IMR-90 (cell line): ENCODE data around the gene TLR1. TPM values are rescaled to one million over a fixed set of nuclear protein-coding genes. Genes with fewer than 3 reads are reported as not detected.

ENCODE experiments used
- ATAC-seq: fragments of 200-7000 bp; cut with Tn5 transposase; 2 replicates; pipeline ENCODE4 v1.9.1; 2020; ENCODE audit warnings: low read depth, mild to moderate bottlenecking, moderate library complexity
- Bru-seq: library from RNA; stranded (reverse); fragments of 400-500 nt; gene quantifications from one replicate; lab custom pipeline; 2021; lab: Mats Ljungman, UMichigan
- BruChase-seq, 2 experiments: library from RNA; stranded (reverse); fragments of 400-500 nt; gene quantifications; one replicate each; lab custom pipeline; 2021; lab: Mats Ljungman, UMichigan
- BruUV-seq: library from RNA; stranded (reverse); fragments of 400-500 nt; replicated peaks from 2 replicates; lab custom pipeline; 2021; lab: Mats Ljungman, UMichigan
- CTCF ChIA-PET: fragments of 300-600 bp; formaldehyde crosslinking; extraction: SDS; loops from one replicate; lab custom pipeline; 2021; ENCODE audit warnings: antibody characterized with exemption; lab: Yijun Ruan, JAX
- POLR2A ChIA-PET: fragments of 300-600 bp; sonication (Branson Sonifier 250); formaldehyde crosslinking; loops from one replicate; lab custom pipeline; 2022; ENCODE audit warnings: antibody characterized with exemption; ENCODE audit not compliant: unreplicated experiment; lab: Charles Lee
- DNase-seq: peaks from one replicate; pipeline ENCODE4 v3.0.0; 2013
- H2AFZ ChIP-seq: replicated peaks from 2 replicates; pipeline ENCODE3; 2013; ENCODE audit warnings: low read length, mild to moderate bottlenecking; ENCODE audit not compliant: poor library complexity
- H2AK5ac ChIP-seq: 2 replicates; pipeline ENCODE4 v1.6.1; 2013; ENCODE audit warnings: low read depth, low read length, inconsistent platforms
- H2AK9ac ChIP-seq: replicated peaks from 2 replicates; pipeline ENCODE3; 2013; ENCODE audit warnings: mild to moderate bottlenecking, low read depth, low read length, moderate library complexity; ENCODE audit not compliant: poor library complexity
- H2BK120ac ChIP-seq: 2 replicates; pipeline ENCODE4 v1.6.1; 2013; ENCODE audit warnings: low read depth, low read length, inconsistent platforms
- H2BK15ac ChIP-seq: 3 replicates; pipeline ENCODE4 v1.6.1; 2013; ENCODE audit warnings: low read depth, low read length, inconsistent platforms
- H2BK20ac ChIP-seq: 2 replicates; pipeline ENCODE4 v1.6.1; 2013; ENCODE audit warnings: low read depth, mild to moderate bottlenecking, inconsistent platforms, low read length, moderate library complexity
- H2BK5ac ChIP-seq: 2 replicates; pipeline ENCODE4 v1.6.1; 2013; ENCODE audit warnings: mild to moderate bottlenecking, low read depth, low read length, inconsistent platforms; ENCODE audit not compliant: poor library complexity, severe bottlenecking
- H3K14ac ChIP-seq: replicated peaks from 2 replicates; pipeline ENCODE4 v1.6.1; 2013; ENCODE audit warnings: low read depth, low read length, inconsistent platforms
- H3K18ac ChIP-seq: 2 replicates; pipeline ENCODE4 v1.6.1; 2013; ENCODE audit warnings: low read depth, low read length, control low read depth
- H3K23ac ChIP-seq: 2 replicates; pipeline ENCODE4 v1.6.1; 2013; ENCODE audit warnings: low read depth, low read length, inconsistent platforms
- H3K27ac ChIP-seq: 2 replicates; pipeline ENCODE4 v1.5.1; 2013; ENCODE audit warnings: mild to moderate bottlenecking, control low read depth, low read length; ENCODE audit not compliant: insufficient read depth
- H3K27me3 ChIP-seq: 2 replicates; pipeline ENCODE4 v1.6.1; 2013; ENCODE audit warnings: low read length; ENCODE audit not compliant: control insufficient read depth, insufficient read depth
- H3K36me3 ChIP-seq: 2 replicates; pipeline ENCODE4 v1.6.1; 2013; ENCODE audit warnings: low read length, mixed read lengths; ENCODE audit not compliant: control insufficient read depth, insufficient read depth
- H3K4ac ChIP-seq: 2 replicates; pipeline ENCODE4 v1.6.1; 2013; ENCODE audit warnings: low read depth, low read length, inconsistent platforms
- H3K4me1 ChIP-seq: 2 replicates; pipeline ENCODE4 v1.6.1; 2013; ENCODE audit warnings: low read length, mixed read lengths; ENCODE audit not compliant: control insufficient read depth, insufficient read depth
- H3K4me2 ChIP-seq: 2 replicates; pipeline ENCODE4 v1.6.1; 2013; ENCODE audit warnings: low read depth, mild to moderate bottlenecking, control low read depth, low read length, moderate library complexity
- H3K4me3 ChIP-seq: 2 replicates; pipeline ENCODE4 v1.5.1; 2013; ENCODE audit warnings: low read depth, mild to moderate bottlenecking, control low read depth, low read length, moderate library complexity; ENCODE audit not compliant: insufficient read depth
- H3K56ac ChIP-seq: 2 replicates; pipeline ENCODE4 v1.6.1; 2013; ENCODE audit warnings: low read length, inconsistent platforms; ENCODE audit not compliant: insufficient read depth; ENCODE audit errors: extremely low read depth
- H3K79me1 ChIP-seq, 2 experiments: 2 replicates each; pipeline ENCODE4 v1.6.1; 2013; ENCODE audit warnings: low read length in 2 of 2, inconsistent platforms in 1 of 2, low read depth in 1 of 2
- H3K9ac ChIP-seq: 2 replicates; pipeline ENCODE4 v1.6.1; 2013; ENCODE audit warnings: low read depth, low read length, control low read depth
- H3K9me1 ChIP-seq: 2 replicates; pipeline ENCODE4 v1.6.1; 2013; ENCODE audit warnings: low read length, inconsistent platforms; ENCODE audit not compliant: insufficient read depth
- H3K9me3 ChIP-seq: 2 replicates; pipeline ENCODE4 v1.6.1; 2013; ENCODE audit warnings: low read length; ENCODE audit not compliant: control insufficient read depth, insufficient read depth
- H4K20me1 ChIP-seq: 2 replicates; pipeline ENCODE4 v1.6.1; 2013; ENCODE audit warnings: low read length, inconsistent platforms; ENCODE audit not compliant: insufficient read depth
- H4K5ac ChIP-seq: 2 replicates; pipeline ENCODE4 v1.6.1; 2013; ENCODE audit warnings: mild to moderate bottlenecking, low read depth, low read length, control low read depth
- H4K8ac ChIP-seq, 2 experiments: 2 replicates each; pipeline ENCODE4 v1.6.1; 2013; ENCODE audit warnings: low read depth in 2 of 2, low read length in 2 of 2, control low read depth in 1 of 2, inconsistent platforms in 1 of 2
- H4K91ac ChIP-seq: 2 replicates; pipeline ENCODE4 v1.6.1; 2013; ENCODE audit warnings: low read depth, low read length, inconsistent platforms; ENCODE audit not compliant: insufficient read depth
- MAZ ChIP-seq: IDR thresholded peaks from 2 replicates; pipeline ENCODE4 v1.6.1; 2012; ENCODE audit warnings: low read depth, mild to moderate bottlenecking, low read length, improper control_type of control experiment, moderate library complexity, borderline replicate concordance
- MXI1 ChIP-seq: IDR thresholded peaks from 2 replicates; pipeline ENCODE4 v1.6.1; 2012; ENCODE audit warnings: low read depth, mild to moderate bottlenecking, low read length, moderate library complexity, borderline replicate concordance
- RAD21 ChIP-seq: IDR thresholded peaks from 2 replicates; pipeline ENCODE4 v1.6.1; 2012; ENCODE audit warnings: low read length, improper control_type of control experiment
- SMC3 ChIP-seq: fragments of 150-350 bp; IDR thresholded peaks from 2 replicates; pipeline ENCODE4 v1.6.1; 2016; ENCODE audit warnings: low read depth, mild to moderate bottlenecking, antibody characterized with exemption, low read length, moderate library complexity
- WGBS, 2 experiments: methylation state at CpG; one replicate each; pipeline versions ENCODE4 v1.1.5 to v1.1.7; 2013; ENCODE audit warnings: missing lambda C conversion rate in 2 of 2; ENCODE audit not compliant: insufficient read length in 1 of 2; ENCODE audit errors: extremely low coverage in 2 of 2; 5-methylcytosine and 5-hydroxymethylcytosine counted together
- dilution Hi-C: fragments of 300-500 bp; cut with HindIII; formaldehyde crosslinking; loops from one replicate; pipeline ENCODE4 v1.14.3; 2018; ENCODE audit warnings: low sequenced_read_pairs; ENCODE audit not compliant: unreplicated experiment
- in situ Hi-C: fragments of 300-500 bp; cut with MboI; formaldehyde crosslinking; loops from 3 replicates; pipeline ENCODE4 v1.14.3; 2019; ENCODE audit warnings: low sequenced_read_pairs, inconsistent platforms, mixed read lengths
- intact Hi-C: fragments of 100-400 bp; cut with micrococcal nuclease; formaldehyde crosslinking; loops from 2 replicates; pipeline ENCODE4 v1.10.0; 2022
- long read RNA-seq: library from polyadenylated mRNA; unstranded; transcript quantifications from one replicate; pipeline ENCODE4 v2.0.0, GENCODE V29; 2021; ENCODE audit not compliant: unreplicated experiment
- polyA plus RNA-seq, 3 experiments: library from polyadenylated mRNA; depleted of rRNA; stranded (reverse); fragments of >200 nt; gene quantifications; 2 replicates each; pipeline ENCODE4 v1.2.3, GENCODE V29; 2012; ENCODE audit warnings: low replicate concordance in 1 of 3
- total RNA-seq: library from RNA; depleted of rRNA; stranded (reverse); fragments of >200 nt; gene quantifications from 2 replicates; pipeline ENCODE4 v1.2.3, GENCODE V29; 2012; rRNA removed
- TF ChIP-seq, protein P1 (sequence below): conservative IDR thresholded peaks from 2 replicates; pipeline ENCODE4 v1.5.1; 2012; ENCODE audit warnings: mild to moderate bottlenecking, low read depth, low read length, improper control_type of control experiment

Gene TLR1
- total RNA-seq (1.1 TPM in 2 replicates), polyA plus RNA-seq (2012; rRNA removed) (0.17 and 0.24 TPM in 2 replicates), Bru-seq, nascent RNA (percentile 31 among the genes with signal in this experiment), BruChase-seq, experiment 1, labeled RNA remaining after a 6-hour chase (percentile 34 among the genes with signal in this experiment), BruChase-seq, experiment 2, labeled RNA remaining after a 2-hour chase (percentile 45 among the genes with signal in this experiment)
- polyA plus RNA-seq (2012; cell fraction: cytosol; rRNA removed): 0.11 TPM in 2 replicates
- 0.11 and 1.4 TPM in 2 replicates for polyA plus RNA-seq (2012; cell fraction: nucleus; rRNA removed; ENCODE audit: low replicate concordance)
- long read RNA-seq, partial matches to known transcripts: 0 of 3 reads
- long read RNA-seq, other reads (novel, unspliced or antisense): 3 of 3 reads

DNA sequence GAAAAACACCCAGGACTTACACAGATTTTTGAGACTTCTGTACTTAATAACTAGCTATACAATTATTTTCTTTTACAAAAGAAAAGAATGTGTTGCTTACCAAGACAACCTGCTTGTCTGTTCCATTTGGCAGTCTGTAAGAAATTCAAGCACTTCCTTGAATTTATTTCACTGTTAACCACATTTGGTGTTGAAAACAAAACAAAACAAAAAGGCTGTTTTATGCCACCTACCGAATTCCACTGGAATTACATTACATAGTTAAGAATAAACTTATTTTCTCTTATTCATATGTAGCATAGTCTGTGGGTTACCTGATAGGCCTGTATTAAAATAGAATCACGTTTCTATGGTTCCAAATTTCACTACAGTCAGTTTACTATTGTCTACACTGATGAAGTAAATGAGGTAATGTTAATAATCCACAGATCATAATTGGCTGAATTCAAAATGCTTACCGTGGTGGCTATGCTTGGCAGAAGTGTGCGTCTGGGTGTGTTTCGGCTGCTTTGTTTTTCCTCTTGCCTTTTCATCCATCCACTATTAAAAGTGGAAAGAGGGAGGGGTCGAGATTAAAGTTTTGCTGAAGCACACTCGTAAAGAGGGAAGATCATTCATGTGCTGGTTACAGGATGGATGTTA lies at the start of gene TLR1:
TSS of gene TLR1 (minus strand) at position 138 of the 642 bp plus-strand sequence. CDS start 5,960 bp downstream, outside the sequence.
- no peak within 1 kb of the TSS for H4K5ac ChIP-seq
- WGBS, 2 experiments: no CpG with 5 or more reads among the region's 7 CpGs
- intact Hi-C loops (loop anchor here (5.0 kb wide), 1 partner anchor 37 kb away; no protein-coding TSS in a partner anchor), in situ Hi-C loops (no loop called here), dilution Hi-C loops (no loop called here)
- no peak within 1 kb of the TSS for H2BK20ac ChIP-seq
- no peak within 1 kb of the TSS for H3K4me3 ChIP-seq
- no peaks in the 10 kb centered on the region; the same call in 1 of the 2 replicates for H3K27me3 ChIP-seq
- H2AK5ac ChIP-seq: no peak within 1 kb of the TSS
- H3K4me1 ChIP-seq: no peaks in the 10 kb centered on the region
- H2BK15ac ChIP-seq: no peak within 1 kb of the TSS
- peak within 1 kb of the TSS; percentile 59; the same call in 1 of the 2 replicates for H3K18ac ChIP-seq
- no peak within 1 kb of the TSS for H4K91ac ChIP-seq
- no peak within 1 kb of the TSS; the same call in 1 of the 2 replicates for H3K14ac ChIP-seq
- no peak within 1 kb of the TSS for H3K4me2 ChIP-seq
- peak; percentile 64 for DNase-seq
- no peak within 1 kb of the TSS for H3K9ac ChIP-seq
- H2AFZ ChIP-seq: no peak within 1 kb of the TSS
- no peak within 1 kb of the TSS for H2BK120ac ChIP-seq
- no peaks in the 10 kb centered on the region for H3K36me3 ChIP-seq
- no peak within 1 kb of the TSS for H3K4ac ChIP-seq
- no peaks in the 10 kb centered on the region for H4K20me1 ChIP-seq
- 0 out of 4 replicates have a peak within 1 kb of the TSS, but pooled peaks of 1 of the 2 experiments have one; percentile 36 for H4K8ac ChIP-seq
- H3K9me1 ChIP-seq: no peaks in the 10 kb centered on the region
- H3K56ac ChIP-seq: no peak within 1 kb of the TSS
- H3K23ac ChIP-seq: no peak within 1 kb of the TSS
- peak; percentile 87 for ATAC-seq
- no peak within 1 kb of the TSS for H2AK9ac ChIP-seq
- H3K27ac ChIP-seq: no peak within 1 kb of the TSS
- H3K79me1 ChIP-seq: no peaks in the 10 kb centered on the region
- no peak within 1 kb of the TSS for H2BK5ac ChIP-seq
- TF ChIP-seq, protein P1, sequence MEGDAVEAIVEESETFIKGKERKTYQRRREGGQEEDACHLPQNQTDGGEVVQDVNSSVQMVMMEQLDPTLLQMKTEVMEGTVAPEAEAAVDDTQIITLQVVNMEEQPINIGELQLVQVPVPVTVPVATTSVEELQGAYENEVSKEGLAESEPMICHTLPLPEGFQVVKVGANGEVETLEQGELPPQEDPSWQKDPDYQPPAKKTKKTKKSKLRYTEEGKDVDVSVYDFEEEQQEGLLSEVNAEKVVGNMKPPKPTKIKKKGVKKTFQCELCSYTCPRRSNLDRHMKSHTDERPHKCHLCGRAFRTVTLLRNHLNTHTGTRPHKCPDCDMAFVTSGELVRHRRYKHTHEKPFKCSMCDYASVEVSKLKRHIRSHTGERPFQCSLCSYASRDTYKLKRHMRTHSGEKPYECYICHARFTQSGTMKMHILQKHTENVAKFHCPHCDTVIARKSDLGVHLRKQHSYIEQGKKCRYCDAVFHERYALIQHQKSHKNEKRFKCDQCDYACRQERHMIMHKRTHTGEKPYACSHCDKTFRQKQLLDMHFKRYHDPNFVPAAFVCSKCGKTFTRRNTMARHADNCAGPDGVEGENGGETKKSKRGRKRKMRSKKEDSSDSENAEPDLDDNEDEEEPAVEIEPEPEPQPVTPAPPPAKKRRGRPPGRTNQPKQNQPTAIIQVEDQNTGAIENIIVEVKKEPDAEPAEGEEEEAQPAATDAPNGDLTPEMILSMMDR: peak; percentile 58
- TF ChIP-seq MAZ: no peak
- no peak for TF ChIP-seq MXI1
- TF ChIP-seq SMC3: peak; percentile 18; the same call in 1 of the 2 replicates
- TF ChIP-seq RAD21: peak; percentile 39
- ChIA-PET CTCF (interaction anchor here (0.7 to 1.4 kb wide), 4 partner anchors 10 to 51 kb away, joined by 3 to 5 read pairs (median 3); no protein-coding TSS in a partner anchor), POLR2A (no interaction called here)
- BruUV-seq: no TSS peak
- H3K9me3 ChIP-seq: no peaks in the 10 kb centered on the region
